Measurements from ENCODE around the gene HLA-E. TPM values are rescaled to one million over a fixed set of nuclear protein-coding genes. Genes with fewer than 3 reads are reported as not detected.

HLA-E gene
- polyA plus RNA-seq, 3 donors = 870 to 944 (median 893) TPM

GRCh38 chr6:30450548-30450908 lies 38.8 kb upstream of the HLA-E start:
- Mint-ChIP-seq H3K4me3 (peak overlapping the region; percentile 63 to 83), H3K36me3 (peaks cover 0 to 18% of the 10 kb centered on the region in 2 donors), H3K27me3 (ENCODE audit: low read depth in 3 of 3) (peaks cover 84 to 98% (median 96%) of the 10 kb centered on the region in 3 donors), H3K4me1 (peaks cover 40% of the 10 kb centered on the region), H3K27ac (no peak overlapping the region), H3K9me3 (peaks cover 0 to 36% (median 20%) of the 10 kb centered on the region in 7 donors)
- peaks cover 88 to 97% of the 10 kb centered on the region in 2 donors for H3K27me3 ChIP-seq (ENCODE audit: control insufficient read depth in 2 of 2, insufficient read depth in 2 of 2, low read length in 2 of 2)
- no peak for DNase-seq
- H3K27ac ChIP-seq (ENCODE audit: low read depth in 1 of 2, low read length in 2 of 2) = no peak overlapping the region
- TF ChIP-seq CTCF (IDR thresholded peaks at IDR 0.05) = no peak
- intact Hi-C loops (cut with micrococcal nuclease) = no loop called here
- H3K36me3 ChIP-seq (replicated peaks in 1 of 2; ENCODE audit: control insufficient read depth in 1 of 2, insufficient read depth in 2 of 2, low read length in 2 of 2) = no peaks in the 10 kb centered on the region
- H4K20me1 ChIP-seq (ENCODE audit: insufficient read depth, low read length) = peaks cover 23% of the 10 kb centered on the region
- H3K9ac ChIP-seq (ENCODE audit: insufficient read depth, low read length, poor library complexity, severe bottlenecking) = no peak overlapping the region
- peaks cover 0 to 37% of the 10 kb centered on the region in 2 donors for H3K9me3 ChIP-seq (replicated peaks in 1 of 2; ENCODE audit: control insufficient read depth in 1 of 2, insufficient read depth in 1 of 2, low read length in 2 of 2)
- H2AFZ ChIP-seq (ENCODE audit: insufficient read depth, low read depth, low read length, poor library complexity, severe bottlenecking) = peak overlapping the region; percentile 67
- H3K4me3 ChIP-seq (replicated peaks in 1 of 3; ENCODE audit: low read depth in 2 of 3, low read length in 3 of 3) = peak overlapping the region in 1 of 3 experiments; percentile 67
- H3K4me2 ChIP-seq (replicated peaks; ENCODE audit: extremely low read depth, low read length, poor library complexity, severe bottlenecking) = peak overlapping the region; percentile 74
- WGBS (ENCODE audit: insufficient coverage) = 0% methylated on average over 1 of the region's 9 CpGs
- no peaks in the 10 kb centered on the region for H3K79me2 ChIP-seq (ENCODE audit: insufficient read depth, low read length)
- peaks cover 35 to 39% of the 10 kb centered on the region in 2 donors for H3K4me1 ChIP-seq (ENCODE audit: control insufficient read depth in 1 of 2, insufficient read depth in 2 of 2, low read length in 2 of 2)

GRCh38 chr6:30450909-30451841 lies 38.1 kb upstream of the HLA-E start:
- Mint-ChIP-seq H3K27me3 (ENCODE audit: low read depth in 3 of 3) (peaks cover 84 to 98% (median 96%) of the 10 kb centered on the region in 3 donors), H3K4me3 (peak overlapping the region; percentile 63 to 83), H3K9me3 (peaks cover 0 to 36% (median 20%) of the 10 kb centered on the region in 7 donors), H3K4me1 (peaks cover 38% of the 10 kb centered on the region), H3K36me3 (peaks cover 0 to 18% of the 10 kb centered on the region in 2 donors), H3K27ac (no peak overlapping the region)
- H3K4me3 ChIP-seq (replicated peaks in 1 of 3; ENCODE audit: low read depth in 2 of 3, low read length in 3 of 3) = peak overlapping the region in 2 of 3 experiments; percentile 8 to 67
- DNase-seq = peak; percentile 27 to 61 (median 49)
- no peak for TF ChIP-seq CTCF (IDR thresholded peaks at IDR 0.05)
- H3K9ac ChIP-seq (ENCODE audit: insufficient read depth, low read length, poor library complexity, severe bottlenecking) = no peak overlapping the region
- no peaks in the 10 kb centered on the region for H3K79me2 ChIP-seq (ENCODE audit: insufficient read depth, low read length)
- H3K27me3 ChIP-seq (ENCODE audit: control insufficient read depth in 2 of 2, insufficient read depth in 2 of 2, low read length in 2 of 2) = peaks cover 88 to 97% of the 10 kb centered on the region in 2 donors
- no peak overlapping the region for H3K27ac ChIP-seq (ENCODE audit: low read depth in 1 of 2, low read length in 2 of 2)
- H4K20me1 ChIP-seq (ENCODE audit: insufficient read depth, low read length) = peaks cover 23% of the 10 kb centered on the region
- peaks cover 0 to 37% of the 10 kb centered on the region in 2 donors for H3K9me3 ChIP-seq (replicated peaks in 1 of 2; ENCODE audit: control insufficient read depth in 1 of 2, insufficient read depth in 1 of 2, low read length in 2 of 2)
- no peaks in the 10 kb centered on the region for H3K36me3 ChIP-seq (replicated peaks in 1 of 2; ENCODE audit: control insufficient read depth in 1 of 2, insufficient read depth in 2 of 2, low read length in 2 of 2)
- WGBS (ENCODE audit: insufficient coverage) = 3% methylated on average over 45 of the region's 55 CpGs
- H2AFZ ChIP-seq (ENCODE audit: insufficient read depth, low read depth, low read length, poor library complexity, severe bottlenecking) = peak overlapping the region; percentile 67
- H3K4me1 ChIP-seq (ENCODE audit: control insufficient read depth in 1 of 2, insufficient read depth in 2 of 2, low read length in 2 of 2) = peaks cover 35 to 39% of the 10 kb centered on the region in 2 donors
- intact Hi-C loops (cut with micrococcal nuclease) = no loop called here
- peak overlapping the region; percentile 74 for H3K4me2 ChIP-seq (replicated peaks; ENCODE audit: extremely low read depth, low read length, poor library complexity, severe bottlenecking)

Data from CD14-positive monocyte (primary cell).